Measurements from ENCODE around the gene BTBD16. TPM values are rescaled to one million over a fixed set of nuclear protein-coding genes. Genes with fewer than 3 reads are reported as not detected.

Gene BTBD16
- total RNA-seq, 2 experiments from 2014 or later, result not detected

DNA sequence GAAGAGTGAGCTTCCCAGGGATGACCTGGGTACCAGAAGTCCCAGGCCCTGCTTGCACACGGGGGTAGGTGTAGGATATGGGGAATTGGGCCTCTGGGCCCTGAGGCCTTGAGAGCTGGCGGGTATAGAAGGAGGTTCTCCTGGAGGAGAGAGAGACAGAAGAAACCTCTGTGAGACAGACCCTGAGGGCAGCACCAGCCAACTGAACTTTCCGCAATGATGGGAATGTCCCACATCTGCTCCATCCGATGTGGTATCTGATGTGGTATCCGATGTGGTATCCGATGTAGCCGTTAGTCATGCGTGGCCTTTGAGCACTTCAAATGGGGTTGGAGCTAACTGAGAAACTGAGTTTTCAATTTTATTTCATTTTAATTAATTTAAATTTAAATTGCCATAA lies 72.8 kb downstream of the BTBD16 start:
- ATAC-seq, result no peak
- intact Hi-C loops (cut with micrococcal nuclease), result loop anchor here (5.0 kb wide), 1 partner anchor 223 kb away; no protein-coding TSS in a partner anchor

DNA sequence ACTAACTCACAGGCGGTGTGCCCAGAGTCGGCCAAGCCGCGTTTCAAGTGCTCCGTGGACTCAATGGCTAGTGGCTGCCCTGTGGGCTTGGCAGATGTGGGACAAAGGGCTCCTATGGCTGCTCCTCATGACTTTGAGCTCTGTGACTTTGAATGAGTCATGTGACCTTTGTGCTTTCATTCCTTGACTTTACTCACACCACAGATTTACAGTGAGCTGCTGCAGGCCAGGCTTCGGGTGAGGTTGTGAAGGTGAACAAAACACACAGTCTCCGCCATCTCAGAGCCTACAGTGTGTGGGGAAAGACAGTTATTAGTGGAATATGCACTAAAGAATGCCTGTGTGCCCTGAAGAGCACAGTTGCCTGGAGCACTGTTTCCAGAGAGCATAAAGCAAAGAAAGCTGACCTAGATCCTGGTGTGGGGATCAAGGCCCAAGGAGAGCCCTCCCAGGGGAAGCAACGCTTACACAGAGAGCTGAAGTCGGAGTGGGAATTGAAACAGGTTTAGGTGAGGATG lies 73.7 kb downstream of the BTBD16 start:
- no peak overlapping the region for H3K4me3 Mint-ChIP-seq
- H3K4me1 Mint-ChIP-seq (ENCODE audit: low read depth), result peaks cover 11% of the 10 kb centered on the region
- H3K27me3 Mint-ChIP-seq, result peaks cover 1% of the 10 kb centered on the region
- DNase-seq (peak; percentile 12), ATAC-seq (no peak)
- TF ChIP-seq, protein P1, sequence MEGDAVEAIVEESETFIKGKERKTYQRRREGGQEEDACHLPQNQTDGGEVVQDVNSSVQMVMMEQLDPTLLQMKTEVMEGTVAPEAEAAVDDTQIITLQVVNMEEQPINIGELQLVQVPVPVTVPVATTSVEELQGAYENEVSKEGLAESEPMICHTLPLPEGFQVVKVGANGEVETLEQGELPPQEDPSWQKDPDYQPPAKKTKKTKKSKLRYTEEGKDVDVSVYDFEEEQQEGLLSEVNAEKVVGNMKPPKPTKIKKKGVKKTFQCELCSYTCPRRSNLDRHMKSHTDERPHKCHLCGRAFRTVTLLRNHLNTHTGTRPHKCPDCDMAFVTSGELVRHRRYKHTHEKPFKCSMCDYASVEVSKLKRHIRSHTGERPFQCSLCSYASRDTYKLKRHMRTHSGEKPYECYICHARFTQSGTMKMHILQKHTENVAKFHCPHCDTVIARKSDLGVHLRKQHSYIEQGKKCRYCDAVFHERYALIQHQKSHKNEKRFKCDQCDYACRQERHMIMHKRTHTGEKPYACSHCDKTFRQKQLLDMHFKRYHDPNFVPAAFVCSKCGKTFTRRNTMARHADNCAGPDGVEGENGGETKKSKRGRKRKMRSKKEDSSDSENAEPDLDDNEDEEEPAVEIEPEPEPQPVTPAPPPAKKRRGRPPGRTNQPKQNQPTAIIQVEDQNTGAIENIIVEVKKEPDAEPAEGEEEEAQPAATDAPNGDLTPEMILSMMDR (IDR thresholded peaks at IDR 0.05), result no peak
- no peaks in the 10 kb centered on the region for H3K36me3 Mint-ChIP-seq (ENCODE audit: low read depth)
- intact Hi-C loops (cut with micrococcal nuclease), result loop anchor here (5.0 kb wide), 1 partner anchor 223 kb away; no protein-coding TSS in a partner anchor
- no peaks in the 10 kb centered on the region for H3K9me3 Mint-ChIP-seq
- ChIA-PET CTCF (interaction anchor here (0.7 to 7.8 kb wide), 8 partner anchors 8 to 221 kb away, joined by 3 to 132 read pairs (median 9); partner anchors contain the start of gene PLEKHA1), POLR2A (no interaction called here)
- no peak overlapping the region for H3K27ac Mint-ChIP-seq

More for the DNA sequence above, 72.8 kb downstream of the BTBD16 start:
- no peaks in the 10 kb centered on the region for H3K36me3 Mint-ChIP-seq (ENCODE audit: low read depth)
- no peak overlapping the region for H3K4me3 Mint-ChIP-seq
- peaks cover 11% of the 10 kb centered on the region for H3K4me1 Mint-ChIP-seq (ENCODE audit: low read depth)
- POLR2A ChIA-PET, result no interaction called here
- no peak overlapping the region for H3K27ac Mint-ChIP-seq
- CTCF ChIA-PET, result interaction anchor here (1.0 to 7.8 kb wide), 9 partner anchors 9 to 222 kb away, joined by 3 to 132 read pairs (median 14); partner anchors contain the start of gene PLEKHA1
- peaks cover 1% of the 10 kb centered on the region for H3K27me3 Mint-ChIP-seq
- TF ChIP-seq, protein P1 (IDR thresholded peaks at IDR 0.05), result no peak
- H3K9me3 Mint-ChIP-seq, result no peaks in the 10 kb centered on the region
- DNase-seq, result no peak

DNA sequence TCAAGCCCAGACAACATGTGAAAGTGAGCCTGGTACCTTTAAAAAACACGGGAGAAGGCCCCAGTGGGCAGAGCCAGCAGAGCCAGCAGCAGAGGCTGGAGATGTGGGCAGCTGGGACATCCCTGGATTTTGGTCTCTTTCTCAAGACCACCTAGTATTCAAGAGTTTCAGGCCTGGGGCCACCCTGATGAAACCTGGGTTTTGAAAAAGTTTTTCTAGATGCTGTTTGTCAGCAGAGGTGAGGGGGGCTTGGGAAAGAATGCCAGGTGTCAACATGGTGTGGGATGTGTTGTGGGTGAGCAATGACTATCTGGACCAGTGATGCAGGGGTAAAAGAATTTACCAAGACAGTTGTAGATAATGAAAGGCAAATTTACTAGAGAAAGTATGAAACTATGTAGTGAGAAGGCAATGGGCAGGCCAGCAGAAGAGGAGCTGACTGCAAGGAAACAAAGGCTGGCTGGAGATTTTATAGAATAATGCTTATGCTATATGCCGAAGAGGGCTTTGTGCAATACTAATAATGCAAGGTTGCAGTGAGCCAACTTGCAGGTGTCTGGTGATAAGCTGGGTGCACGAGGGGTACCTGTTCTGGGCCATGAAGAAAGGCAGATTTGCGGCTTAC lies 75.3 kb downstream of the BTBD16 start:
- H3K4me1 Mint-ChIP-seq (ENCODE audit: low read depth), result peaks cover 11% of the 10 kb centered on the region
- no peak overlapping the region for H3K4me3 Mint-ChIP-seq
- intact Hi-C loops (cut with micrococcal nuclease), result no loop called here
- no peak for ATAC-seq
- no peaks in the 10 kb centered on the region for H3K9me3 Mint-ChIP-seq
- POLR2A ChIA-PET, result no interaction called here
- no peak for DNase-seq
- no peaks in the 10 kb centered on the region for H3K36me3 Mint-ChIP-seq (ENCODE audit: low read depth)
- no peaks in the 10 kb centered on the region for H3K27me3 Mint-ChIP-seq
- TF ChIP-seq, protein P1 (IDR thresholded peaks at IDR 0.05), result no peak
- H3K27ac Mint-ChIP-seq, result no peak overlapping the region
- CTCF ChIA-PET, result interaction anchor here (0.9 to 1.8 kb wide), 2 partner anchors 47 to 89 kb away, joined by 3 to 10 read pairs; no protein-coding TSS in a partner anchor

DNA sequence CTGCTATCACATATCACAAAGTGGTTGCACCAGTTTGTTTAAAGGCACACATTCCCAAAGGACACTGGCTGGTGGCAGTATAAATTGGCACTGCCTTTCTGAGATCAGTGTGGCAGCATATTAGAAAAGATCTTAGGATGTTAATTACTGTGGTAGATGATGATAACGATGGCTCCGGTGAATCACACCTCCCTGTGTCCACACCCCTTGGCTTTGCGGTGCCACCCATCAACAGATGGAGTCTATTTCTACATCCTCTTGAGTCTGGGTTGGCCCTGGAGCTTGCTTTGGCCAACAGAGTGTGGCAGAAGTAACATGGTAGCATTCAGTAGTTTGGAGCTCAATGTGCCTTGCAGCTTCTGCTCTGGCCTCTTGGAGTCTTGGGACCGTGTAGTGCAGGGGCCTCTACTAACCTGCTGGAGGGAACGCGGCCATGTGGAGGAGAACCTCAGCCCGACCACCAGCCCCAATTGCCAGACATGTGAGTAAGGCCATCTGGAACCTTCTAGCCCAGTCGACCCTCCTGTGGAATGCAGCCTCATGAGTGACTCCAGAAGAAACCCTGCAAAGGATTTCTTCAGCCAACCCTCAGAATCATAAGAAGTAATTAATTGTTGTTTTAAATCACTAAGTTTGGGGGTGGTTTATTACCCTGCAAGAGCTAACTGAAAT lies 76.2 kb downstream of the BTBD16 start:
- H3K9me3 Mint-ChIP-seq, result no peaks in the 10 kb centered on the region

More for the DNA sequence above, 76.2 kb downstream of the BTBD16 start:
- no peak overlapping the region for H3K4me3 Mint-ChIP-seq
- ChIA-PET CTCF (interaction anchor here (0.7 to 1.8 kb wide), 4 partner anchors 27 to 218 kb away, joined by 3 to 10 read pairs (median 4); partner anchors contain the start of gene PLEKHA1), POLR2A (no interaction called here)
- no peak for ATAC-seq
- intact Hi-C loops (cut with micrococcal nuclease), result no loop called here
- peaks cover 11% of the 10 kb centered on the region for H3K4me1 Mint-ChIP-seq (ENCODE audit: low read depth)
- TF ChIP-seq, protein P1 (IDR thresholded peaks at IDR 0.05), result no peak
- no peak for DNase-seq
- H3K27ac Mint-ChIP-seq, result no peak overlapping the region
- no peaks in the 10 kb centered on the region for H3K36me3 Mint-ChIP-seq (ENCODE audit: low read depth)
- no peaks in the 10 kb centered on the region for H3K27me3 Mint-ChIP-seq

Data from activated CD8-positive, alpha-beta T cell treated with anti-CD3 and anti-CD28 coated beads for 36 hours (primary cell).